Type B pancreatic cell (in vitro differentiated cells): ENCODE measurements around the gene AKAP7. TPM values are rescaled to one million over a fixed set of nuclear protein-coding genes. Genes with fewer than 3 reads are reported as not detected.

ENCODE experiments used
- DNase-seq: peaks from one replicate; pipeline ENCODE4 v3.0.0; 2021; ENCODE audit warnings: mixed read lengths; ENCODE audit not compliant: unreplicated experiment; ENCODE audit errors: extremely low spot score
- H3K27ac Mint-ChIP-seq: 2 replicates; pipeline ENCODE4 v1.8.0; 2021; ENCODE audit warnings: mild to moderate bottlenecking, mixed read lengths
- H3K27me3 Mint-ChIP-seq: 2 replicates; pipeline ENCODE4 v1.8.0; 2021; ENCODE audit warnings: mixed read lengths
- H3K36me3 Mint-ChIP-seq: 2 replicates; pipeline ENCODE4 v1.8.0; 2021; ENCODE audit warnings: mixed read lengths
- H3K4me1 Mint-ChIP-seq: one replicate; pipeline ENCODE4 v1.8.0; 2021; ENCODE audit warnings: mixed read lengths; ENCODE audit not compliant: unreplicated experiment
- H3K4me3 Mint-ChIP-seq: 2 replicates; pipeline ENCODE4 v1.8.0; 2021; ENCODE audit warnings: mild to moderate bottlenecking, mixed read lengths
- H3K9me3 Mint-ChIP-seq: 2 replicates; pipeline ENCODE4 v1.8.0; 2021; ENCODE audit warnings: mixed read lengths
- CTCF ChIP-seq: fragments of 200-600 bp; sonication (generic); conservative IDR thresholded peaks from 2 replicates; pipeline ENCODE4 v1.5.0; 2021; ENCODE audit warnings: antibody characterized with exemption, mild to moderate bottlenecking
- total RNA-seq: library from RNA; stranded (reverse); gene quantifications from 2 replicates; pipeline ENCODE4 v1.2.1, GENCODE V29; 2021; ENCODE audit warnings: low replicate concordance

Gene AKAP7
- total RNA-seq, 1 donor from 2014 or later, result 7.2 TPM

GRCh38 chr6:131244942-131245341 lies 109.7 kb downstream of the AKAP7 start:
- TF ChIP-seq CTCF, result no peak
- Mint-ChIP-seq H3K36me3 (no peaks in the 10 kb centered on the region), H3K4me1 (peaks cover 2% of the 10 kb centered on the region), H3K27me3 (no peaks in the 10 kb centered on the region), H3K4me3 (no peak overlapping the region), H3K27ac (no peak overlapping the region), H3K9me3 (peaks cover 4% of the 10 kb centered on the region)
- DNase-seq, result no peak

- Mint-ChIP-seq H3K27me3 (no peaks in the 10 kb centered on the region), H3K4me1 (peaks cover 27% of the 10 kb centered on the region), H3K4me3 (peak overlapping the region; percentile 83), H3K9me3 (no peaks in the 10 kb centered on the region), H3K36me3 (no peaks in the 10 kb centered on the region), H3K27ac (peak overlapping the region; percentile 44)
- TF ChIP-seq CTCF, result peak; percentile 19
- DNase-seq, result no peak
Measured at GRCh38 chr6:131250122-131250521, 114.9 kb downstream of the AKAP7 start.

- Mint-ChIP-seq H3K4me3 (peak overlapping the region; percentile 83), H3K36me3 (no peaks in the 10 kb centered on the region), H3K9me3 (no peaks in the 10 kb centered on the region), H3K4me1 (peaks cover 33% of the 10 kb centered on the region), H3K27me3 (no peaks in the 10 kb centered on the region), H3K27ac (peak overlapping the region; percentile 44)
- DNase-seq, result no peak
- no peak for TF ChIP-seq CTCF
Measured at GRCh38 chr6:131250936-131251335, 115.7 kb downstream of the AKAP7 start.

GRCh38 chr6:131251590-131252199 lies 116.4 kb downstream of the AKAP7 start:
- H3K4me1 Mint-ChIP-seq, result peaks cover 34% of the 10 kb centered on the region

GRCh38 chr6:131255434-131255833 lies 120.2 kb downstream of the AKAP7 start:
- Mint-ChIP-seq H3K27ac (no peak overlapping the region), H3K9me3 (peaks cover 2% of the 10 kb centered on the region), H3K4me1 (peaks cover 32% of the 10 kb centered on the region), H3K36me3 (peaks cover 8% of the 10 kb centered on the region), H3K4me3 (no peak overlapping the region), H3K27me3 (no peaks in the 10 kb centered on the region)
- TF ChIP-seq CTCF, result no peak
- no peak for DNase-seq

More at GRCh38 chr6:131251590-131252199, 116.4 kb downstream of the AKAP7 start:
- no peak for TF ChIP-seq CTCF
- Mint-ChIP-seq H3K36me3 (no peaks in the 10 kb centered on the region), H3K27ac (no peak overlapping the region), H3K9me3 (no peaks in the 10 kb centered on the region), H3K4me3 (peak overlapping the region; percentile 83), H3K27me3 (no peaks in the 10 kb centered on the region)
- no peak for DNase-seq
